Uterus (tissue), 2 donors: ENCODE results near the gene ACTRT2.

ENCODE experiments used
- CTCF ChIP-seq, 4 experiments: fragments of 200-600 bp in 2 of 4; fragments of 450-650 bp in 2 of 4; sonication (generic) in 2 of 4; IDR thresholded peaks; one replicate each; pipeline ENCODE4 v1.5.1; 2016 to 2019; ENCODE audit warnings: antibody characterized with exemption in 4 of 4, mild to moderate bottlenecking in 2 of 4, moderate library complexity in 1 of 4
- POLR2A ChIP-seq, 2 donors: fragments of 450-650 bp; IDR thresholded peaks; one replicate each; pipeline ENCODE4 v1.6.1; 2016; ENCODE audit warnings: antibody characterized with exemption in 2 of 2, mild to moderate bottlenecking in 1 of 2, moderate library complexity in 1 of 2

- TF ChIP-seq CTCF (IDR thresholded peaks at IDR 0.05) (no peak), POLR2A (IDR thresholded peaks at IDR 0.05) (no peak)
Measured at GRCh38 chr1:3002349-3003038, 18.8 kb upstream of the ACTRT2 start.
